Panc1 (cell line): ENCODE measurements around the gene IWS1.

Source experiments
- CTCF ChIP-seq: fragments of 450-650 bp; IDR thresholded peaks from 2 replicates; pipeline ENCODE4 v1.5.1; 2017; ENCODE audit warnings: mild to moderate bottlenecking
- POLR2AphosphoS5 ChIP-seq: IDR thresholded peaks from 2 replicates; pipeline ENCODE4 v1.6.1; 2012; ENCODE audit warnings: mild to moderate bottlenecking, low read depth, low read length, moderate library complexity
- SIN3A ChIP-seq: IDR thresholded peaks from 2 replicates; pipeline ENCODE4 v1.6.1; 2012; ENCODE audit warnings: low read depth, mild to moderate bottlenecking, low read length, moderate library complexity, borderline replicate concordance; ENCODE audit not compliant: insufficient read depth
- TCF7L2 ChIP-seq: IDR thresholded peaks from 2 replicates; pipeline ENCODE4 v1.6.1; 2011; ENCODE audit warnings: mild to moderate bottlenecking, low read depth, low read length, inconsistent platforms

DNA sequence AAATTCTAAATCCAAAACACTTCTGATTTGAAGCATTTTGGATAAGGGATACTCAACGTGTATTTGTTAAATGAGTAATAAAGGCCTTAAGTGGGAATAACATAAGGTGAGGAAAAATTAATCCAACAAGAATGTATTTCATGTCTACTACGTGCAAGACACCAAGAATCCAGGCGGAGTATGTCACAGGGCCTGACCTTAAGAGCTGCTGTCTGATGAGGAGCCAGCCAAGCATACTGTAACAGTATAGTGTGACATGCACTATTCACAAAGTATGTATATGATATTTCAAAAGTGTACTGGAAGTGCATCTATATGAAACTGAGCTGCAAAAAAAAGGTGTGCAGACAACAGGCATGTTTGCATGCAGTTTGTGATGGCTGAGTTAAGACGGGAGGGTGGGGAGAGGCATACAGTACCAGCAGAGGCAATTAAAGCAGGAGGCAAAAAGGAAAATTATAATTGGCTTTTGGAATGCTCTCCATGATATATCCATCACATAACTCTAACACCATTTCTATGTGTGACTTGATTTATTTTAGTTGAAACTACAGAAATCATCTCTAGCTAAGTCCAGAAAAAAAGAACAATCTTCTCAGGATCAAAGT lies 18.2 kb downstream of the IWS1 start:
- TF ChIP-seq CTCF, result no peak
- no peak for TF ChIP-seq SIN3A
- no peak for TF ChIP-seq TCF7L2
- no peak for TF ChIP-seq POLR2AphosphoS5
